ENCODE results near the gene ADGRL1.
"Not testable (repeated sequence)": the region's sequence is repeated elsewhere in the genome, so short reads cannot be mapped to it uniquely, and the experiment has no call there.

Gene ADGRL1

DNA sequence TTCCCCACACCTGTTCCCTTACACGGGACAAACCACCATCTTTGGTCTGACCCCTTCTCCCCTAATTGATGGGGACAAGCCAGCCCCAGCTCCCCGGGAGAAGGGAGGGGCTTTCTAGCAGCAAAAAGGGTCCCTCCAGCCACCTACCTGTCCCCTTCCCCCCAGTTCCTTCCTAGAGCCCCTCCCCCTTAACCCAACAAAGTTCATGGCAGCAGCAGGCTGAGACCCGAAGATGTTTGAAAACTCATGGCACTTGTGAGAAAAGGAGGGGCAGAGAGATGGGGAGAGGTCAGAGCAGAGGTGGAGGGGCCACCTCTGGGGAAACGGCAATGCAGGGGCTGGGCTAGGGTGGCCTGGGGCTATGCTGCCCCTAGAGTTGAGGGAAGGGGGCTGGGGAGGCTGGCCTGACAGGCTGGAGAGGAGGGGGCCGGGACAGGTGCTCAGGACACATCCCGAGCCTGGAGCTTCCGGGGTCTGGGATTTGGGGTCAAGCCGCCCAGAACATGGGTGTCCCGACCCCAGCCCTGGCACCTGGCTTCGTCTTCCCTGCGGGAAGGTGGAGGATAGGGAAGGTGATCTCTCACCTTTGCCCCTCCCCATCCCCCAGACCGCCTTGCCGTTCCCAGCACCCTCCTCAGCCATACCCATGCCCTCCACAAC lies 57.1 kb downstream of the ADGRL1 start:
- no peaks in the 10 kb centered on the region for H3K27me3 ChIP-seq (replicated peaks; ENCODE audit: control insufficient read depth, insufficient read depth, low read length)
- TF ChIP-seq, protein P1, sequence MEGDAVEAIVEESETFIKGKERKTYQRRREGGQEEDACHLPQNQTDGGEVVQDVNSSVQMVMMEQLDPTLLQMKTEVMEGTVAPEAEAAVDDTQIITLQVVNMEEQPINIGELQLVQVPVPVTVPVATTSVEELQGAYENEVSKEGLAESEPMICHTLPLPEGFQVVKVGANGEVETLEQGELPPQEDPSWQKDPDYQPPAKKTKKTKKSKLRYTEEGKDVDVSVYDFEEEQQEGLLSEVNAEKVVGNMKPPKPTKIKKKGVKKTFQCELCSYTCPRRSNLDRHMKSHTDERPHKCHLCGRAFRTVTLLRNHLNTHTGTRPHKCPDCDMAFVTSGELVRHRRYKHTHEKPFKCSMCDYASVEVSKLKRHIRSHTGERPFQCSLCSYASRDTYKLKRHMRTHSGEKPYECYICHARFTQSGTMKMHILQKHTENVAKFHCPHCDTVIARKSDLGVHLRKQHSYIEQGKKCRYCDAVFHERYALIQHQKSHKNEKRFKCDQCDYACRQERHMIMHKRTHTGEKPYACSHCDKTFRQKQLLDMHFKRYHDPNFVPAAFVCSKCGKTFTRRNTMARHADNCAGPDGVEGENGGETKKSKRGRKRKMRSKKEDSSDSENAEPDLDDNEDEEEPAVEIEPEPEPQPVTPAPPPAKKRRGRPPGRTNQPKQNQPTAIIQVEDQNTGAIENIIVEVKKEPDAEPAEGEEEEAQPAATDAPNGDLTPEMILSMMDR (IDR thresholded peaks at IDR 0.05; ENCODE audit: insufficient read depth, low read length, poor library complexity, severe bottlenecking): no peak
- no peak overlapping the region; the same call in 1 of the 2 replicates for H3K4me3 ChIP-seq (replicated peaks; ENCODE audit: low read depth, low read length)
- no peaks in the 10 kb centered on the region for H3K36me3 ChIP-seq (ENCODE audit: control insufficient read depth, insufficient read depth, low read length)
- DNase-seq (ENCODE audit: extremely low read depth, insufficient read length): no peak

DNA sequence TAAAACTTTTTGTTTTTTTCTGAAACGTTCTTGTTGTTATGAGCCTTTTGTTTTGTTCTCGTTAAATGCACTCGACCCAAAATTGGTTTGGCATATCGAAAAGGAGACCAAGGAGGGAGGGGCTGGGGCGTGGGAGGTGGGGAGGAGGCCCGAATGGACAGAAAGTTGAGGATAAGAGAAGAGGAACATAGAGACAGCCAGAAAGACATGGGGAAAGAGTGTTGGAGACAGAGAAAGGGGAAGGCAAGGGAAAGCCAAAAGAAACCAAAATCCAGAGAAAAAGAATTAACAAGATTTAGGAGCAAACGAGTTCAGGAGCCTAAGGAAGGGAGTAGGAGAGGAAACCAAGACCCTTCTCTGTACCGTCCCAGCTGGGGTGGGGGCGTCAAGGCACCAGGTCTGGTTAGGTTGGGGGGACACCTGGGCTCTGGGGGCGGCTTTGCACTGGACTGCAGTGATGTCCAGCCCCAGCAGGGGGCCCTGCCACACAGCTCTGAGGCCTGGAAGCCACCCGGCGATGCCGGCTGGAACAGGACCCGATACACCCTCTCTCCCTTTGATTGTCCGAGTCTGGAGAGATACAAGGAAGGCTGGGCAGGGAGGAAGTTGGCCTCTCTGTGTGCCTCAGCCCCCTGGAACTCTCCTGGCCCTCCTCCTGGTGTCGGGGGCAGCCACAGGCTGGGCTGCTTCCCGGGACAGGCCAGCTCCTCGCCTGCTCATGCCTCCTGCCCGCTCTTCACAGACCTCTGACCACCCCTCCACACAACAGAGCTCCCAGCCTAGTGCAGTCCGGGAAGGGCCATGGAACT lies 58.0 kb downstream of the ADGRL1 start:
- H3K4me3 ChIP-seq (replicated peaks; ENCODE audit: low read depth, low read length): no peak overlapping the region
- TF ChIP-seq, protein P1 (IDR thresholded peaks at IDR 0.05; ENCODE audit: insufficient read depth, low read length, poor library complexity, severe bottlenecking): peak; percentile 87
- no peak for DNase-seq (ENCODE audit: extremely low read depth, insufficient read length)
- no peaks in the 10 kb centered on the region for H3K36me3 ChIP-seq (ENCODE audit: control insufficient read depth, insufficient read depth, low read length)
- H3K27me3 ChIP-seq (replicated peaks; ENCODE audit: control insufficient read depth, insufficient read depth, low read length): no peaks in the 10 kb centered on the region

DNA sequence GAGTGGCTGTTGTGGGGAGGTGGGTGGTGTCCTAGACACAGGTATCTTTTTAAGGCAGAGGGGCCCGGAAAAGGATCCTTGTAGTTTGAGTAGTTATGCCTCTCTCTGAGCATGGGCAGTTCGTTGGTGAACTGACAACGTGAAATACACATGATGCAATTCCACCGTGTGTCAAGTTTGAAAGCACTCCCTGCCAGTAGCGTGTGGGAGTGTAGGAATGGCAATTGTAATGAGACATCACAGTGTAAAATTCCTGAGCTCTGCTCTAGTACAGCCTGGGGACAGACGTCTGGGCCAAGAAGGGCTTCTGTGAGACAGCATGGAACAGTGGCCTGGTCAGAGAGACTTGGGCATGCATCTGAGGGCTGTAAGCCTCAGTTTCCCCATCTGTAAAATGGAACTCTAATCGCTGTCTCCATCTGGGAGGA lies 59.2 kb downstream of the ADGRL1 start:
- H3K27me3 ChIP-seq (replicated peaks; ENCODE audit: control insufficient read depth, insufficient read depth, low read length): no peaks in the 10 kb centered on the region
- TF ChIP-seq, protein P1 (IDR thresholded peaks at IDR 0.05; ENCODE audit: insufficient read depth, low read length, poor library complexity, severe bottlenecking): no peak
- H3K36me3 ChIP-seq (ENCODE audit: control insufficient read depth, insufficient read depth, low read length): no peaks in the 10 kb centered on the region
- DNase-seq (ENCODE audit: extremely low read depth, insufficient read length): no peak
- no peak overlapping the region for H3K4me3 ChIP-seq (replicated peaks; ENCODE audit: low read depth, low read length)

DNA sequence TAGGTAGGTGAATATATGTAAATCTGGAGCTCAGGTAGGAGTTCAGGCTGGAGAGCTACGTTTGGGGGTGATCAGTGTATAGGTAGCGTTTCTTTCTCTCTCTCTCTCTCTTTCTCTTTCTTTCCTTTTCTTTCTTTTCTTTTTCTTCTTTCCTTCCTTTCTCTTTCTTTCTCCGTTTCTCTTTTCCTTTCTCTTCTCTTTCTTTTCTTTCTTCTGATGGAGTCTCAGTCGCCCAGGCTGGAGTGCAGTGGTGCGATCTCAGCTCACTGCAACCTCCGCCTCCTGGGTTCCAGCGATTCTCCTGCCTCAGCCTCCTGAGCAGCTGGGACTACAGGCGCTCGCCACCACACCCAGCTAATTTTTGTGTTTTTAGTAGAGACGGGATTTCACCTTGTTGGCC lies 59.8 kb downstream of the ADGRL1 start:
- DNase-seq (ENCODE audit: extremely low read depth, insufficient read length); H3K27me3 ChIP-seq (replicated peaks; ENCODE audit: control insufficient read depth, insufficient read depth, low read length); H3K36me3 ChIP-seq (ENCODE audit: control insufficient read depth, insufficient read depth, low read length); H3K4me3 ChIP-seq (replicated peaks; ENCODE audit: low read depth, low read length): not testable (repeated sequence)

DNA sequence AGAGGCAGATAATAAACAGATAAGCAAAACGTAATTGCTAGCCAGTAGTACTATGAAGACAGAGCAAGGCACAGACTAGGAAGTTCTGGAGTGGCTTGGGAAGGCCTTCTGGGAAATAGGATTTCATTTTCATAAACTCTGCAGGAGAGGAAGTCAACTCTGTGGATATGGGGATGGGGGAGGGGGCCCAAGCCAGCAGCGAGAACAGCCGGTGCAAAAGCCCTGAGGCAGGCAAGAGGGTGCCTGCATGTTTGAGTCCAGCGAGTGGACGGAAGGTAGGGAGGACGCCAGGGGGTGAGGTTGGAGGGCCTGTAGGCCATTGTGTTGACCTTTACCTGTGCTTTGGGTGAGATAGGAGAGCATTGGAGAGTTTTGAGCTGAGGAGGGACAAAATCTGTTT lies 60.6 kb downstream of the ADGRL1 start:
- H3K36me3 ChIP-seq (ENCODE audit: control insufficient read depth, insufficient read depth, low read length): no peaks in the 10 kb centered on the region

More for the DNA sequence above, 60.6 kb downstream of the ADGRL1 start:
- TF ChIP-seq, protein P1 (IDR thresholded peaks at IDR 0.05; ENCODE audit: insufficient read depth, low read length, poor library complexity, severe bottlenecking): no peak
- no peaks in the 10 kb centered on the region for H3K27me3 ChIP-seq (replicated peaks; ENCODE audit: control insufficient read depth, insufficient read depth, low read length)
- H3K4me3 ChIP-seq (replicated peaks; ENCODE audit: low read depth, low read length): no peak overlapping the region
- DNase-seq (ENCODE audit: extremely low read depth, insufficient read length): no peak
